Activated T-cell treated with anti-CD3 and anti-CD28 coated beads for 4 hours (primary cell): ENCODE results near the gene MGA.

Source experiments
- DNase-seq: peaks from one replicate; pipeline ENCODE4 v3.0.0-alpha.2; 2020

The MGA gene

GRCh38 chr15:41810651-41811431 is 150.6 kb downstream of the MGA start:
- no peak for DNase-seq

GRCh38 chr15:41811432-41812195 is 151.4 kb downstream of the MGA start:
- peak; percentile 76 for DNase-seq

- no peak for DNase-seq
These were observed 152.7 kb downstream of the MGA start for GRCh38 chr15:41812820-41813375.

- no peak for DNase-seq
These were observed 153.2 kb downstream of the MGA start for GRCh38 chr15:41813426-41813825.

- no peak for DNase-seq
These were observed 154.3 kb downstream of the MGA start for GRCh38 chr15:41814534-41814933.

GRCh38 chr15:41816788-41817187 is 156.6 kb downstream of the MGA start:
- DNase-seq: no peak

GRCh38 chr15:41817327-41817726 is 157.1 kb downstream of the MGA start:
- no peak for DNase-seq

GRCh38 chr15:41817781-41818180 is 157.6 kb downstream of the MGA start:
- no peak for DNase-seq

GRCh38 chr15:41819455-41820050 is 159.3 kb downstream of the MGA start:
- no peak for DNase-seq

- DNase-seq: no peak
These were observed 160.7 kb downstream of the MGA start for GRCh38 chr15:41820791-41821423.

- no peak for DNase-seq
These were observed 161.6 kb downstream of the MGA start for GRCh38 chr15:41821831-41822230.

- no peak for DNase-seq
These were observed 162.3 kb downstream of the MGA start for GRCh38 chr15:41822471-41822870.
